HG02763 (cell line): ENCODE results near the gene MBOAT2.

Experiments used
- ATAC-seq: cut with Tn5 transposase; IDR thresholded peaks from one replicate; pipeline ENCODE4 v1.9.1; 2021; ENCODE audit warnings: mild to moderate bottlenecking, moderate library complexity; ENCODE audit not compliant: unreplicated experiment

The MBOAT2 gene

DNA sequence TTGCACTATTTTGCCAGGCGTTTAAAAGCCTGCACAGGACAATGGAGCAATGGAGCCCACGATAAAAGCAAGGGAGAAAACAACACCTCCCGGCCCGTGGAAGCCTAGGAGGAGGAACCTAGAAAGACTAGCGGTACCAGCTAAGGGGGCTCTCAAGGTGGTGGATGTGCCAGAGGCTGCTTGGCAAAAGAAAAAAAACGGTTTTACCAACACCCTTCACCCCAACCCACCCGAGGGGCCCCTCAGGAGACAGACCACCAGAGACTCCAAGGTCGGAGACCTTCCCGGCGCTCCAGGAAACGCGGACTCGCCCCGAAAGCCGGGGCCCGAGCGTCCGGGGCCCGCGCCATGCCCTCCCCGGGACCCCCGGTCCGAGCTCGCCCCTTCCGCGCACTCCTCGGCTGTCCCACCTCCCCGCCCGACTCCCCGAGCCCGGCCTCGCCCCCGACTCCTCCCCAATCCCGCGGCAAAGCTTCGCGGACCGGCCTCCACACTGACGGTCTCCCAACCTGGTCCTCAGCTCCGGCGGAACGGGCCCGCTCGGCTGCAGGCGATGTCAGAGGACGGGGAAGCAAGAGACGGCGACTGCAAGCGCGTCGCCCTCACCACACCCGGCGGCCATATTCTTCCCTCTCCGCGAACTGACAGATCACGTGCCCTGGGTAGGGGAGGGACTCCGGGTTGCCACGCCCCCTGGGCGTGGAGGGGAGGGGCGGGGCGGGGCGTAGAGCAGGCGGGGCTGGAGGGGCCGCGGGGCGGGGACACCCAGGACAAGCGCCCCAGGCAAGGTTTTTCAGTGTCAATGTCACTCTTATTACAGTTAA is 166.3 kb downstream of the MBOAT2 start, which contains the start of gene KIDINS220:
TSS of gene KIDINS220 (minus strand) at position 643 of the 824 bp plus-strand sequence. CDS start 10,520 bp downstream, outside the sequence.
- peak; percentile 85 for ATAC-seq

GRCh38 chr2:8835279-8835678 is 168.2 kb downstream of the MBOAT2 start:
- no peak for ATAC-seq

DNA sequence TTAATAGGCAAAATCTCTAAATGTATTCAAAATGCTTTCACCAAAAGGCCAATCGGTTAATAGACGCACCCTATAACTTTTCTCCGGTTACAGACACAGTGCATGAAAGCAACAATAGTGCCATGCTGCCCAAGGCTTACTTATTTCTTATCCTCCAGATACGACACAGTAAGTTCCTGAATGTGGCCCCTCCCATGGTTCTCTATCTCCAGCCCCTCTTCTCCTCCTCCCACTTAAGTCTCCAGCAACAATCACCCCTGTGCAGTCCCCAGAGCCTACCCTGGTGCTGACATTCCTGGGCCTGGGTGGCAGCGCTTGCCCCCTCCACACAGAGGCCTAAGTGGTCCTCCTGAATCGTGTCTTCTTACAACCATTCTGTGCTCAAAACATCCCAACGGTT is 169.6 kb downstream of the MBOAT2 start:
- no peak for ATAC-seq

DNA sequence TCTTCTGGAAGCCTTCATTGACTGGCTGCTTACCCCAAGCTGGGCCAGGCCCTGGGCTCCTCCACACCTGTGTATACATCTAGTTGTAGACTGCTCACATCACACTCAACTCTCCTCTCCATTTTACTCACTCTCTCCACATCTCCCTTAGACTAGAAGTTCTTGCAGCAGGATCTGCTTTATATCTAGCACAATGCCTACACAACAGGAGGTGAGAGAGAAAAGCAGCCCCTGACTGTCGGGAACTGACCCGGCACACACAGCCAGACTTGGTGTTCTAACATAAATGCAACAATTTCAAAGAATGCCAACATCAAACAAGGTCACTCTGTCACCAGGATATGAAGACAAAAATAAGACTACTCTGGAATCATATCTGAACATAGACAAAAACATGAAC is 172.0 kb downstream of the MBOAT2 start:
- ATAC-seq: no peak

- no peak for ATAC-seq
Observed at GRCh38 chr2:8827729-8828128, 175.8 kb downstream of the MBOAT2 start.

DNA sequence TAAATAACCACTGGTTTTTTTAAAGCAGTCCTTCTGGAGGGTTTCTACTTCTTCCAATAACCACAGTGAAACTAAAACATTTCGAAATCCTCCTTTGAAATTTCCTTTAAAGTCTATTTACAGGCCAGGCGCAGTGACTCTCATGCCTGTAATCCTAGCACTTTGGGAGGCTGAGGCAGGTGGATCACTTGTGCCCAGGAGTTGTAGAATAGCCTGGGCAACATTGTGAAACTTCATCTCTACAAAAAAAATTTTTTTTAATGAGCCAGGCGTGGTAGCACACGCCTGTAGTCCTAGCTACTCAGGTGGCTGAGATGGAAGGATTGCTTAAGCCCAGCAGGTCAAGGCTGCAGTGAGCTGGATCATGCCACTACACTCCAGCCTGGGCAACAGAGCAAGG is 181.3 kb downstream of the MBOAT2 start:
- no peak for ATAC-seq

GRCh38 chr2:8821276-8822217 is 181.9 kb downstream of the MBOAT2 start:
- no peak for ATAC-seq

DNA sequence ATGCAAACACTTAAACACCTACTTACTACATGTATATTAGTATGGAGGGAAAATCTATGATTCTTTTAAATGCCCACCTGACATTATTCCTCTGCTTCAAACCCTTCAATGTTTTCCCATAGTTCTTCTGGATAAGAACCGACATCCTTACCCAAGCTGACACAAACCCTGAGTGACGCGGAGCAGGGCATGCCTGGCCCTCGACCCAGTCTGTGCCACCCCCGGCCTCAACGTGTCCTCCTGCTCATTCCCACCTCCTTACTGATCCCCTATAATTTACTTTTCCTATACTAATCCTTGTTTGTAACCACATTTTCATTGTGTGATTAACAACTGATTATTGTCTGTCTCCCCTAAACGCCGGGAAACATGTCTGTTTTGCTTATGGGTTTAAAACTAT is 183.5 kb downstream of the MBOAT2 start:
- ATAC-seq: no peak

GRCh38 chr2:8819194-8819593 is 184.3 kb downstream of the MBOAT2 start:
- ATAC-seq: no peak

GRCh38 chr2:8817221-8817620 is 186.3 kb downstream of the MBOAT2 start:
- ATAC-seq: no peak

DNA sequence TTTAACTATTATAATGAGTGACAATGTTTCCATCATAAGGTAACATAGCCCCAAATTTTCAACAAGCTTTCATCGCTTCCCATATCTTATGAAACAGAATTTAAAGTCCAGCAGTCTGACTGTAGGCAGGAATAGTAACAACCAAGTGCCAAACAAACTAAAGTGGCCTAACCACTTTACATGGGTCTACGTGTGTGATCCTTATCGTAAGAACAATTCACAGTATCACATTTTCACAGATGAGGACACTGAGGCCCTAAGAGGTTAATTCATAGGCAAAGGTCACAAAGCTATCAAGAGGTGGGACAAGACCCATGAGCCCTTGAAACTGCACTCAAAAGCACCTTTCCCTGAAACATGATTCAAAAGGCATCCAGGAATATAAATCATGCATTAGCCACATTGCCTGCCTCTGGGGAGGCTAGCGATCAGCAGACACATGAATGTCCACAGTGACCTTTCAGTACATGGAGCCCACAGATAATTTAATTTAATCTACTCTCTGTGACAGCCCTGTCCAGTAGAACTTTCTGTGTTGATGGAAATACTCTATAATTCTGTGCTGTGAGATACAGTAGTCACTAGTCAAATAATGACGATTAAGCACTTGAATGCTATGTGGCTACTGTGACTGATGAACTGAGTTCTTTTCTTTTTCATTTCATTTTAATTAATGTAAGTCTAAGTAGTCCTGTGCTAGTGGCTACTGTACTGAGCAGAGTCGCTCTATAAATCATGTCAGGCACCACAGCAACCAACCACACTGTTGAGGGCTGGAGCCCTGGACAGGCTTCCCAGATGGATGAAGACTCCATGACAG is 196.4 kb downstream of the MBOAT2 start:
- ATAC-seq: no peak

GRCh38 chr2:8805278-8806210 is 197.9 kb downstream of the MBOAT2 start:
- no peak for ATAC-seq

DNA sequence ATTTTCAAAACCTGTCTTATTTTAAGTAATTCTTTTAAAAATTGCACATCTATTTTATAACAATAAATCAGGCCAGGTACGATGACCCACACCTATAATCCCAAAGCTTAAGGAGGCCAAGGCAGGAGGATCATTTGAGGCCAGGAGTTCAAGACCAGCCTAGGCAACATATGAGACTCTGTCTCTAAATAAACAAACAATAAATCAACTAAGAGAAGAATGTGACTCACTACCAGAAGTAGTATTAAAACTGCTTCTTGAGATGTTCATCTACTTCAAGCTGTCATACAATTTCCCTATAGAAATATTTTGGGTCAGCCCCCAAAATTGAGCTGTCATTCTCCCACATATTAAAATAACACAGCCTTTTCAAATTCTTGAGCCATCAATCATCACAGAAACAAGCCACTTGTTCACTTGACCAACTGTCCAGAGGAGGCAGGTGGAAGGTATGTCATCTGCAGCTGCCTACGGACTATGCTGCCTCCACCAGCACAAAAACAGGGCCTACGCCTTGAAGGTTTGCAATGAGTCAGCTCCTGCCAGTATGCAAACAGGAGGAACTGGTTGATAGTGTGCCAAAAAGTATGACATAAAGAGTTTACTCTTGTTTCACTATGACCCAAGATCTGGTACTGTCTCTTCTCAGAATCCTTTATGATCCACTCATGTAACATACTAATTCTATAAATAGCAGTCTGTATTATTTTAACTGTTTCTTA is 199.7 kb downstream of the MBOAT2 start:
- peak; percentile 99 for ATAC-seq

DNA sequence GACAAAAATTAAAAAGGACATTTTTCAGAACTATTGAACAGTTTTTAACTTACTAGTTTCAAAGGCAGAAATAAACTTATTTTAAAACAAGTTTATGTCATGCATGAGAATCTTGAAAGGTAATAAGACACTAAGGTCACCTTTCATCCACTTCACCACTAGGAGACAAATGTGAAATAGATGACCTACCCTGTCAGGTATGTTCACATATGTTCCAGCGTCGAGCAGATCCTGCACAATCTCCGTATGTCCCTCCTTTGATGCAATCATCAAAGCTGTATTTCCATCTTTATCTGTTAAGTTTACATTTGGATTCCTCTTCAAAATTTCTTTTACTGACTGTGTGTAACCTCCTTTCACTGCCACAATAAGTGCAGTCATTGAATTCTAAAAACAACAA is 200.7 kb downstream of the MBOAT2 start:
- no peak for ATAC-seq
